GM12878 (cell line): Measurements from ENCODE around the gene IRAG1. TPM values are rescaled to one million over a fixed set of nuclear protein-coding genes. Genes with fewer than 3 reads are reported as not detected.

Source experiments
- ATAC-seq: fragments of 200-7000 bp; cut with Tn5 transposase; 3 replicates; pipeline ENCODE4 v1.9.1; 2020; ENCODE audit warnings: mild to moderate bottlenecking, moderate library complexity
- BruUV-seq: library from RNA; stranded (reverse); fragments of 400-500 nt; replicated peaks from 2 replicates; lab custom pipeline; 2021; lab: Mats Ljungman, UMichigan
- CTCF ChIA-PET: fragments of 300-600 bp; sonication (Branson Sonifier 250); formaldehyde crosslinking; extraction: SDS; loops from one replicate; lab custom pipeline; 2021; ENCODE audit warnings: inconsistent platforms; lab: Yijun Ruan, JAX
- POLR2A ChIA-PET: fragments of 350-600 bp; formaldehyde crosslinking; extraction: SDS; loops from one replicate; lab custom pipeline; 2021; ENCODE audit warnings: inconsistent platforms; lab: Charles Lee
- RAD21 ChIA-PET: fragments of 300-600 bp; sonication (Branson Sonifier 250); formaldehyde crosslinking; loops from one replicate; lab custom pipeline; 2023; ENCODE audit warnings: antibody characterized with exemption; ENCODE audit not compliant: unreplicated experiment; lab: Charles Lee
- SMC1A ChIA-PET: fragments of 300-600 bp; sonication (Branson Sonifier 250); formaldehyde crosslinking; loops from one replicate; lab custom pipeline; 2023; ENCODE audit not compliant: unreplicated experiment, uncharacterized antibody; lab: Charles Lee
- DNase-seq: peaks from one replicate; pipeline ENCODE4 v3.0.0-alpha.2; 2011; ENCODE audit warnings: low read depth, low spot score
- FAIRE-seq: peaks from 3 replicates; lab custom pipeline; 2011; peaks lifted over from hg19 to GRCh38; lab: Jason Lieb, UNC
- H2AFZ ChIP-seq: 2 replicates; pipeline ENCODE4 v1.6.0; 2011; ENCODE audit warnings: low read depth, low read length, control low read depth; ENCODE audit not compliant: control insufficient read depth
- H3K27ac ChIP-seq: 2 replicates; pipeline ENCODE4 v1.5.1; 2011; ENCODE audit warnings: control low read depth; ENCODE audit not compliant: control insufficient read depth, insufficient read depth
- H3K27me3 ChIP-seq, 2 experiments: replicated peaks in 1 of 2; 2 replicates each; pipeline versions ENCODE4 v1.6.0 to v1.6.1; 2011; ENCODE audit warnings: low read length in 1 of 2; ENCODE audit not compliant: control insufficient read depth in 2 of 2, insufficient read depth in 2 of 2
- H3K36me3 ChIP-seq, 2 experiments: 2 replicates each; pipeline ENCODE4 v1.5.1; 2011; ENCODE audit warnings: low read length in 1 of 2; ENCODE audit not compliant: control insufficient read depth in 2 of 2, insufficient read depth in 2 of 2
- H3K4me1 ChIP-seq: 2 replicates; pipeline ENCODE4 v1.6.1; 2011; ENCODE audit warnings: mild to moderate bottlenecking, low read length, moderate library complexity, mixed read lengths; ENCODE audit not compliant: control insufficient read depth, insufficient read depth
- H3K4me2 ChIP-seq: 2 replicates; pipeline ENCODE4 v1.6.0; 2011; ENCODE audit warnings: control low read depth; ENCODE audit not compliant: control insufficient read depth, insufficient read depth
- H3K4me3 ChIP-seq: fragments of 200-600 bp; sonication (generic); 2 replicates; pipeline ENCODE4 v1.5.1; 2016
- H3K79me2 ChIP-seq: 2 replicates; pipeline ENCODE4 v1.6.0; 2011; ENCODE audit warnings: low read length; ENCODE audit not compliant: control insufficient read depth, insufficient read depth
- H3K9ac ChIP-seq: 2 replicates; pipeline ENCODE4 v1.8.0; 2011; ENCODE audit warnings: low read length, control low read depth, mixed read lengths; ENCODE audit not compliant: control insufficient read depth, insufficient read depth
- H3K9me3 ChIP-seq: replicated peaks from 3 replicates; pipeline ENCODE4 v1.5.1; 2011; ENCODE audit warnings: mild to moderate bottlenecking, low read length; ENCODE audit not compliant: control insufficient read depth, insufficient read depth
- H4K20me1 ChIP-seq: 2 replicates; pipeline ENCODE4 v1.6.0; 2011; ENCODE audit not compliant: control insufficient read depth, insufficient read depth
- BHLHE40 ChIP-seq, 2 experiments: fragments of 450-650 bp in 1 of 2; IDR thresholded peaks; 2 replicates each; pipeline ENCODE4 v1.6.1; 2011 to 2017; ENCODE audit warnings: low read depth in 2 of 2, borderline replicate concordance in 1 of 2, improper control_type of control experiment in 1 of 2, low read length in 1 of 2, mild to moderate bottlenecking in 1 of 2
- DPF2 ChIP-seq: fragments of 450-650 bp; IDR thresholded peaks from 2 replicates; pipeline ENCODE4 v1.6.1; 2017; ENCODE audit warnings: mild to moderate bottlenecking
- EED ChIP-seq: sonication (generic); IDR thresholded peaks from 2 replicates; pipeline ENCODE4 v1.6.1; 2016; ENCODE audit warnings: antibody characterized with exemption, low read depth
- HDGF ChIP-seq: fragments of 450-650 bp; IDR thresholded peaks from 2 replicates; pipeline ENCODE4 v1.6.1; 2016; ENCODE audit warnings: antibody characterized with exemption
- IRF5 ChIP-seq: fragments of 450-650 bp; IDR thresholded peaks from 2 replicates; pipeline ENCODE4 v1.6.1; 2017; ENCODE audit warnings: borderline replicate concordance
- KAT2A ChIP-seq: conservative IDR thresholded peaks from 2 replicates; pipeline ENCODE4 v1.6.1; 2011; ENCODE audit warnings: low read depth, low read length; ENCODE audit not compliant: control insufficient read depth
- MTA3 ChIP-seq: IDR thresholded peaks from 2 replicates; pipeline ENCODE4 v1.6.1; 2012; ENCODE audit warnings: low read length, inconsistent platforms, borderline replicate concordance
- NKRF ChIP-seq: fragments of 450-650 bp; conservative IDR thresholded peaks from 2 replicates; pipeline ENCODE4 v1.6.1; 2017; ENCODE audit warnings: mild to moderate bottlenecking, moderate library complexity
- NR2C2 ChIP-seq: IDR thresholded peaks from 2 replicates; pipeline ENCODE4 v1.6.1; 2011; ENCODE audit warnings: borderline replicate concordance, low read depth; ENCODE audit not compliant: control insufficient read depth, insufficient read length
- POLR2A ChIP-seq: IDR thresholded peaks from 2 replicates; pipeline ENCODE4 v1.6.1; 2011; ENCODE audit warnings: low read depth, mild to moderate bottlenecking, low read length
- SMC3 ChIP-seq: IDR thresholded peaks from 2 replicates; pipeline ENCODE4 v1.6.1; 2011; ENCODE audit warnings: low read length, improper control_type of control experiment, borderline replicate concordance
- YY1 ChIP-seq: IDR thresholded peaks from 2 replicates; pipeline ENCODE4 v1.6.1; 2011; ENCODE audit warnings: low read depth, mild to moderate bottlenecking, low read length
- ZBTB4 ChIP-seq: fragments of 450-650 bp; formaldehyde crosslinking; IDR thresholded peaks from 2 replicates; pipeline ENCODE4 v1.4.0; 2022; ENCODE audit warnings: mild to moderate bottlenecking, moderate library complexity
- WGBS: methylation state at CpG from one replicate; pipeline ENCODE4 v1.1.6; 2016; ENCODE audit warnings: low lambda C conversion rate; ENCODE audit not compliant: insufficient replicate concordance, insufficient coverage; ENCODE audit errors: missing lambda C conversion rate; 5-methylcytosine and 5-hydroxymethylcytosine counted together
- in situ Hi-C: fragments of 300-500 bp; cut with MboI; formaldehyde crosslinking; loops from 9 replicates; pipeline ENCODE4 v1.14.3; 2018; ENCODE audit warnings: mixed read lengths
- intact Hi-C: fragments of 100-400 bp; cut with micrococcal nuclease; formaldehyde crosslinking; loops from one replicate; pipeline ENCODE4 v1.14.2; 2022; ENCODE audit not compliant: unreplicated experiment
- polyA plus RNA-seq, 11 experiments: library from polyadenylated mRNA; depleted of rRNA in 4 of 11; unstranded in 6 of 11; stranded (reverse) in 5 of 11; fragments of >200 nt; fragmentation: Nextera tagmentation in 4 of 11; fragmentation: Illumina TruSeq in 1 of 11; extraction: Ambion mirVana in 4 of 11; extraction: Trizol in 1 of 11; gene quantifications; 1 replicate in 1 of 11; 2 replicates in 10 of 11; pipeline versions ENCODE4 v1.2.1 to v1.2.3, GENCODE V29; 2011 to 2016; ENCODE audit warnings: inconsistent platforms in 2 of 11, missing spikeins in 2 of 11, low read depth in 1 of 11
- total RNA-seq, 4 experiments: library from RNA; depleted of rRNA in 3 of 4; stranded (reverse); fragments of >200 nt in 3 of 4; fragmentation: Illumina TruSeq in 1 of 4; extraction: Trizol in 1 of 4; gene quantifications; 2 replicates each; pipeline versions ENCODE4 v1.2.1 to v1.2.3, GENCODE V29; 2013 to 2021

IRAG1 gene
- total and polyA plus RNA-seq, 10 of the 15 experiments (the other 5 are each of a cell fraction or from before 2014, with no cell fraction given) = 0.02 to 0.18 (median 0.06) TPM; not detected in 4

- WGBS = 78% methylated on average over 6 of the region's 6 CpGs
- no peak for FAIRE-seq
- Histone ChIP-seq H4K20me1 (no peaks in the 10 kb centered on the region), H3K9me3 (no peaks in the 10 kb centered on the region), H3K9ac (no peak overlapping the region)
- RAD21 ChIA-PET = interaction anchor here (1.3 kb wide), 1 partner anchor 21 kb away, joined by 4 read pairs; no protein-coding TSS in a partner anchor
- in situ Hi-C loops = no loop called here
- TF ChIP-seq NR2C2 = no peak
- TF ChIP-seq EED = no peak
- TF ChIP-seq BHLHE40 (IDR thresholded peaks at IDR 0.05; ENCODE audit: borderline replicate concordance in 1 of 2, low read depth in 2 of 2, low read length in 1 of 2) = no peak
- TF ChIP-seq IRF5 = no peak
- TF ChIP-seq HDGF = no peak
- TF ChIP-seq DPF2 = no peak
- TF ChIP-seq ZBTB4 (CRISPR knock-in tag) = no peak
- TF ChIP-seq SMC3 = no peak
- TF ChIP-seq YY1 = no peak
- no peak for TF ChIP-seq KAT2A
- no peak for TF ChIP-seq MTA3
- no peak for TF ChIP-seq NKRF
- TF ChIP-seq POLR2A = no peak
- TF ChIP-seq, all 136 proteins: peak for 0
- Histone ChIP-seq H3K27ac (no peak overlapping the region), H3K27me3 (no peaks in the 10 kb centered on the region; a peak in 1 of 4 replicates), H3K4me2 (no peak overlapping the region), H3K4me1 (peaks cover 24% of the 10 kb centered on the region), H3K79me2 (no peaks in the 10 kb centered on the region), H2AFZ (no peak overlapping the region), H3K36me3 (no peaks in the 10 kb centered on the region), H3K4me3 (no peak overlapping the region)
- ATAC-seq (no peak), DNase-seq (no peak)
- BruUV-seq = no TSS peak
- POLR2A ChIA-PET = interaction anchor here (0.6 kb wide), 1 partner anchor 772 kb away, joined by 4 read pairs; no protein-coding TSS in a partner anchor
- SMC1A ChIA-PET = interaction anchor here (1.0 to 5.2 kb wide), 2 partner anchors 19 to 231 kb away, joined by 4 to 28 read pairs; no protein-coding TSS in a partner anchor
- CTCF ChIA-PET = interaction anchor here (0.7 to 1.5 kb wide), 4 partner anchors 8 to 239 kb away, joined by 3 to 5 read pairs (median 4); no protein-coding TSS in a partner anchor
- intact Hi-C loops = no loop called here
These were observed 48.3 kb downstream of the IRAG1 start for GRCh38 chr11:10645212-10645795.
